ENCODE data around the gene C14orf119.

The C14orf119 gene

GRCh38 chr14:23128969-23129758 lies 33.9 kb downstream of the C14orf119 start:
- no peak for DNase-seq

DNA sequence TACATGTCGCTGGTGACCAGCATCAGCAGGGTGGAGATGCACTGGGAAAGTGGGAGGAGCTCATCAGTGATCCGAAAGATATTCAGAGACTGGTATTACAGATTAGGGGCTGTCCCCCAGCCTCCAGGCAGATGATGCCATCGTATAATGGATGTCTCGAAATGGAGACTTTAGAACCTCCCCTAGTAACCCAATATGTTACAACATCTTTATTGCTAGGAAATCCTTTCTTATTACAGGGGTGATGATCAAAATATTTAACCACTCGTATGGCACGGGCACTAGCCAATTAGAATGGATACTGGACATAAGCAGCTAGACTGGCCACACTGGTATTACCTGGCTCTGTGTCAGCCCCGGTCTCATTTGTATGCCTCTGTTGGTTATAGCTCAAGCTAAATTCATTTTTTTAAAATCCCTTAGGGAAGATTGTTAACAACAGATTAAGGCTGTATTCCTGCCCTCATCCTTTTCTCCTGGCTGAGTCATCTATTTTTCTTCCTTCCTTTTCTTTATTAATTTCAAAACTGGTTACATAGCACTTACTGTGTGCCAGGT lies 34.5 kb downstream of the C14orf119 start:
- no peak for DNase-seq

- no peak for DNase-seq
Observed at GRCh38 chr14:23130871-23131270, 35.6 kb downstream of the C14orf119 start.

DNA sequence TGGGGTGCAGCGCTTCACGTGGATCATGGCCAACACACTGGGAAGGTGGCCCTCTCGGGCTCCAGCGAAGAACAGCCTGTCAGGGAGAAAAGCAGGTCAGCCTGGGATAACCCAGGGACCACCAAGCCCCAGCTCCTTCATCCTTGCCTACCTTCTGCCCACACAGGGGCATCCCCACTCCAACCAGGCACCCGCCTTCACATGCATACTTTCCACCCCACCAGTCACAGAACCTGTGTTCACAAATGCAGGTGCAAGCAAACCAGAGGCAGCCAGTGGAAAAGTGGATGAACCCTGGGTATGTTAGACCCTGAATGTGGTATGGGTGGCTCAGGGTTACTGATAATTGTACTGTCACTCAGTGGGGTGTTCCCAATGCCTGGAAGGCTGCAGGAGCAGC lies 36.2 kb downstream of the C14orf119 start:
- DNase-seq: no peak

DNA sequence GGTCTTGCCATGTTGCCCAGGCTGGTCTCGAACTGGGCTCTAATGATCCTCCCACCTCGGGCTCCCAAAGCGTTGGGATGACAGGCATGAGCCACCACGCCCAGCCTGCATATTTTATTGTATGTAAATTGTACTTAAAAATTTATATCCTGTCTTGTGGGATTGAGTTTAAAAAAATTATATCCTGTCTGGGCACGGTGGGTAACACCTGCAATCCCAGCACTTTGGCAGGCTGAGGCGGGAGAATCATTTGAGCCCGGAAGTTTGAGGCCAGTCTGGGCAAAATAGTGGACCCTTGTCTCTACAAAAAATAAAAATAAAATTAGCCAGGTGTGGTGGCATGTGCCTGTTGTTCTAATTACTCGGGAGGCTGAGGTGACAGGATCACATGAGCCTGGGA lies 37.7 kb downstream of the C14orf119 start:
- DNase-seq: no peak

GRCh38 chr14:23136566-23137133 lies 41.3 kb downstream of the C14orf119 start:
- no peak for DNase-seq

DNA sequence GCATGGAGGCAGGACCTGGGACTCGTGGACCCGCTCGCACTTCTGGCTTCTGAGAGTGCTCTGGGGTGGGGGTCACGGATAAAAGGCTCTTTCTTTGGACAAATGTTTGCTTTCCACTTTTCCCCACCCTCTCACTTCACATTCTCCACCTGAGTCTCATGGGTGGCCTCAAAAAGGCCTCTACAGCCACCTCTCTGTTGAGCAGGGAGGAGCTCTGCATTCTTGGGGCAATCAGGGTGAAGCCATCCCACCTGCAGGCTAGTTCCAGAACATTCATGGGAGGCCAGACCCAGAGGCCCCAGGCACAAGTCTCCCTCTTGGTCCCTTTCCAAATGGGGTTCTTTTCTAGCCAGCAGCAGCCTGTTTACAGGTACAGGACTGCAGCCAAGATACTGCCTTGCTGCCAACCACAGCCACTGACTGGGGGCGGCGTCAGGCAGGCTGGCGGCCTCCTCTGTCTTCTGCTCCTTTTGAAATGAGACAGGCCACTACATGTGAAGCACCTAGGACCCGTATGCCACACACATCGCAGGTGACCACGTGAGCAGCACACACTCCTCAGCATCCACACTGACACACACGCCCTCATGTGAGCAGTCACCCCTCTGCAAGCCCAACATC lies 42.0 kb downstream of the C14orf119 start:
- DNase-seq: no peak

DNA sequence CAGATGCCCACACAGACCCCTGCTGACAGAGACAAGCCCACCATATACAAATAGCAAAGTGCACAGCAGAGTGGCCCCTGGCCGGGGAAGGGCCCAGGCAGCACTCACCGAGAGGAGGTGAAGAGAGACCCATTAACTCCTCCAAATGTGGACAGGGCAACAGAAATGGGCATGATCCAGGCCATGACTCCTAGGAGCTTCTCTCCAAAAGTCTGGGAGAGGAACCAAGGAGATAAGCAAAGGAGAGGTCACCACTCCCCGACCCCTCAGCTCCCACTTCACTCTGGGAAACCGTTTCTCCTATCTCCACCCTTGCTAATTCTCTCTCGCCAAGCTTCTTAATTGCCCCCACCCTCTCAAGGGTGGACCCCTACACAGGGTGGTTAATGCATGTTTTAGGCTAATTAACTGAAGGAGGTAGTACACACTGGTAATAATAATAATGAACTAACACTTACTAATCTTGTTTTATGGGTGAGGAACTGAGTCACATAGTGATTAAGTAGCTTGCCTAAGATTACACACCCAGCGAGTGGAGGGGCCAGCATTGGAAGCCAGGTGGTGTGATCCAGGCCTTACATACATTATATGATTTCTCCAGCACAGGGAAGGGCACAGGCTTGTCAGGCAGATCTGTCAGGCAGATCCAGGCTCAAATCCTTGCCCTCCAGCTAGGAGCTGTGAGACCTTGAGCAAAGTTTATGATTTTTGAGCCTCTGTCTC lies 42.7 kb downstream of the C14orf119 start:
- no peak for DNase-seq

DNA sequence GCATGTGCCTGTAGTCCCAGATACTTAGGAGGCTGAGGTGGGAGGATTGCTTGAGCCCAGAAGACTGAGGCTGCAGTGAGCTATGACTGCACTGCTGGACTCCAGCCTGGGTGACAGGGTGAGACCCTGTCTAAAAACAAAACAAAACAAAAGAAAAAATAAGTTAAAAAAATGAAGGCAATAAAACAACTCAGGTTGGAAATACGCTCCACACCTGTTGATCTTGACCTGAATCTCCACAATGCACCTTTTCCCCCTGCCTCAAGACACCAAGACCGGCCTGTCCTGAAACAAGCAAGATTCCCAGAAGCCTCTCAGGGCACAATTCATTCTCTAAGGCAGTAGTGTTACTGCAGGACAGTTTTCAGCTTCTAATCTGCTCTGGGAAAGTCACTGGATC lies 44.6 kb downstream of the C14orf119 start:
- DNase-seq: no peak

DNA sequence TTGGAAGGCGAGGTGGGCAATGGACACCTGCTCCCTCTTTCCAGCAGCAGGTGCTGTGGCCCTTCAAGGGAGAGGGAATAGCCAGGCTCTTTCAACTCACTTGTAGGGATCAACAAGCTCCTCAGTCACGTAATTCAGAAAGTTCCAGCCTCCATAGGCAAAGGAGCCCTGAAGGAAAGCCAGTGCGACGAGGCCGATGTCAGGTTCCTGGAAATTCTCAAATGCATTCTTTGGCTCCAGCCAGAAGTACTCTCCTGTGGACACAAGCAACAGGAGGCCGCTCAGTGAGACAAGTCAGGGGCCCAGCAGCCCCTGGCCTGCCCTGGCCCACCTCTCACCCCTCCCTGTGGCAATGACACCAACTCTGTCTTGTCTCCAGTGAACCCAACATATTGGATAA lies 45.1 kb downstream of the C14orf119 start:
- no peak for DNase-seq

DNA sequence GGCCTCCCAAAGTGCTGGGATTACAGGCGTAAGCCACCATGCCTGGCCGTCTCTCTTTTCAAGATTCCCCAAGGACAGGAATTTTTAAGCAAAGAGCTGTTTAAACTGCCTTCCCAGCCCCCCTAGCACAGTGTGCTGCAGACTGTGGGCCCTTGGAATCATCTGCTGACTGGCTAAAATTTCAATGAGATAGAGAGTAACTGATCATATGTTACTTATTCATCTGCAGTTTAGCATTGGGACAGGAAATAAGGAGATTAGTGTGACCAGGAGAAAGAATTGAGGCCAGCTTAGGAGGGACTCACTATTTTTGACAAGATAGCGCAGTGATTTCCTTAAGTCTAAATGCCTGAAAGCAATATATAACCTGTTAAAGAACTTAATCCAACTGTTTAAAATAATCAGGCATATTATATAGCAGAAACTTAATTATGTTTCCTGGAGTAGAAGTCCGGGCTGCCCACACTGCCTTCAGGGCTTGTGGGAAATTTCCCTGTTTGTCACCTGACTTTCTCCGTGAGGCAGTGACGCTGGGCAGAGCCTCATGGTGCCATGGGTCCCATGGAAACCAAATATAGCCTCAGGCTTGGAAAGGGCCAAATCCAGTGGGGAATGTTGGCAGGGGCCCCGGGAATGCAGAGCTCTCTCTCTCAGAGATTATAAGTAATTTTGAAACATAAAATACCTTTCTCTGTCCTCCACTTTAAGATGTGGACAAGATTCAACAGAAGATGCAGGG lies 46.6 kb downstream of the C14orf119 start:
- DNase-seq: no peak

- DNase-seq: no peak
Observed at GRCh38 chr14:23142826-23143225, 47.5 kb downstream of the C14orf119 start.

DNA sequence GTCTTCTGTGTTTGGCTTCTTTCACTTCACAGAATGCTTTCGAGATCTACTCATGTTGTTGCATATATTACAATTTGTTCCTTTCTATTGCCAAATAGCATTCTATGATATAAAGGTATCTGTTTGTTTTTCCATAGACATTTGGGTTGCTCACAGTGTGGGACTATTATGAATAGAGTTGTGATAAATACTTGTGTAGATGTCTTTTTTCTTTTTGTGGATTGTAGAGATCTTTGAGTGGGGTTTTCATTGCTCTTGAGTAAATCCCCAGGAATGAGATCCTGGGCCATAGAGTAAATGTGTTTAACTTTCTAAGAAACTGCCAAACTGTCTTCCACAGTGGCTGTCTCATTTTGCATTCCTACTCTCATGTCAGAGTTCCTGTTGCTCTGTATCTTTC lies 48.6 kb downstream of the C14orf119 start:
- no peak for DNase-seq

GRCh38 chr14:23145794-23146350 lies 50.6 kb downstream of the C14orf119 start:
- DNase-seq: no peak

DNA sequence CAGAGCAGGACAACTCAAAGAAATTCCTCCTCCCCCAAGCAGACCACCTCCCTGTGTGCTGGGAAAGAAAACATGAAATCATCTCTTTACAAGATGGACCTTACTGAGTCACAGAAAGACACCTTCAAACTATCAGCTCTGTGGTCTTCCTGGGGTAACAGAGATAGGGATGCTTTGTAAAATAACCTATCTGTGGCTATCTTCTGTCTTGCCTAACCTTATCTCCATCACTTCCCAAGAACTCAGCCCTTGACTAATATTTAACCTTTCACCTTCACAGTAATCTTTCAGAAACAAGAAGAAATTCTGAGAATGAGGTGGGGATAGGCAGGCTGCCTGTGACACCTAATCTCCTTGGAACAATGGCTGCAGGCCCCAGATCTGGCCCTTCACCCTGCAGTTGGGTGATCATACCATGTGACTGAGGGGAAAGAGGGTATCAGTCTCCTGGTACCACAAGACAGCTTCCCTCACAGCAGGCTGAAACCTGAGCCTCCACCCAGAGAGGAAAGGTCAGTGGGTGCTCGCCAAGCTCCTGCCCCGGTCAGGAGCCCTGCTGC lies 51.1 kb downstream of the C14orf119 start:
- DNase-seq: no peak

- DNase-seq: no peak
Observed at GRCh38 chr14:23146980-23147379, 51.7 kb downstream of the C14orf119 start.

DNA sequence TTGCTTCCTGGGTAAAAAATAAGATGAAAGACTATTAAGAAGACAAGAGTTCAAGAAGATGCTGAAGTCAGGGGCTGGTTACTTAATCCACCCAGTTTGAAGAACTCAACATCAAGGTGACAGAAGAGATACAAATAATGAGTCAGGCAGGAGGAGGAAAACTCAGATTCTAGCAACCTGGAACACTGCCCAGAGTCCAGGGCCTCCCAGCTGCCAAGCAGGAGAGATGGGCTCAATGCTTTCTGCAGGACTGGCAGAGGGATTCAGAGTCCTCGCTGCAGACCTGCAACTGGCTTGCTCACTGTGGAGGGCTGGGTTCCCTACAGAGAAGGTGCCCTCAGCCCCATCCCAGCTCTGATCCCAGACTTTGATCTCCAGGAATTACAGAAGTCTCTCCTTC lies 52.4 kb downstream of the C14orf119 start:
- DNase-seq: no peak

DNA sequence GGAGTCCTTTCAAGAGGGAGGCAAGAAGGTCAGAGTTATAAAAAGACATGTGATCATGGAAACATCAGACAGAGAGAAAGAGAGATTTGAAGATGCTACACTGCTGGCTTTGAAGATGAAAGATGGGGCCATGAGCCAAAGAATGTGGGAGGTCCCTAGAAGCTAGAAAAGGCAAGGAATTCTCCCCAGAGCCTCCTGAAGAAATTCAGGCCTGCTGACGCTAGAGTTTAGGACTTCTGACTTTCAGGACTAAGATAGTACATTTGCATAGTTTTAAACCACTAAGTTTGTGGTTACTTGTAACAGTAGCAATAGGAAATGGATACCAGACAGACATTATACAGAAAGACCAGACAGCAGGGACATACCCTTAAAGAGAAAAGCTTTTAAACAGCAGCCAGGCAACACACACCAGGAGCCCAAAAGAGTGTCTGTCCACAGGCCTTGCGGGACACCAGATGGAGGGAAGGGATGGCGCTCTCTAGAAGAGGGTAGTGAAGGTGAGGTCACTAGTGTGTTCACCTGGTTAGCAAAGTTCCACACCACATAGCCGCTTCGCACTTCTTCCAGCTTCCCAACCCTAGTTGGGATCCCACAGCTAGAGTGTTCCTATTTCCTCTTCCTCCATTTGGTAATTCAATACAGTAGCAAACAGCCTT lies 53.4 kb downstream of the C14orf119 start:
- no peak for DNase-seq

GRCh38 chr14:23149745-23150144 lies 54.4 kb downstream of the C14orf119 start:
- no peak for DNase-seq

All from activated T-cell treated with anti-CD3 and anti-CD28 coated beads for 4 hours (primary cell).